Osteoblast (primary cell): ENCODE data around the gene SALL3. TPM values are rescaled to one million over a fixed set of nuclear protein-coding genes. Genes with fewer than 3 reads are reported as not detected.
"Not testable (repeated sequence)": the region's sequence is repeated elsewhere in the genome, so short reads cannot be mapped to it uniquely, and the experiment has no call there.

ENCODE experiments used
- DNase-seq: peaks from one replicate; pipeline ENCODE4 v3.0.0; 2011; ENCODE audit warnings: low spot score, mixed read lengths; ENCODE audit not compliant: insufficient read length; ENCODE audit errors: missing footprints
- H2AFZ ChIP-seq: 2 replicates; pipeline ENCODE4 v1.6.0; 2011; ENCODE audit warnings: mild to moderate bottlenecking, low read length
- H3K27ac ChIP-seq: 2 replicates; pipeline ENCODE4 v1.5.1; 2011; ENCODE audit warnings: mild to moderate bottlenecking, low read depth, low read length, moderate library complexity
- H3K27me3 ChIP-seq: 2 replicates; pipeline ENCODE4 v1.6.0; 2012; ENCODE audit warnings: mild to moderate bottlenecking, control low read depth, inconsistent platforms, low read length, moderate library complexity; ENCODE audit not compliant: insufficient read depth
- H3K36me3 ChIP-seq: 2 replicates; pipeline ENCODE4 v1.5.1; 2011; ENCODE audit warnings: mild to moderate bottlenecking, low read length, control low read depth, moderate library complexity; ENCODE audit not compliant: insufficient read depth
- H3K4me1 ChIP-seq: 2 replicates; pipeline ENCODE4 v1.5.1; 2011; ENCODE audit warnings: mild to moderate bottlenecking, low read length, control low read depth, moderate library complexity; ENCODE audit not compliant: insufficient read depth
- H3K4me2 ChIP-seq: 2 replicates; pipeline ENCODE4 v1.6.0; 2011; ENCODE audit warnings: mild to moderate bottlenecking, low read length; ENCODE audit not compliant: insufficient read depth
- H3K4me3 ChIP-seq: fragments of 200-600 bp; sonication (generic); 3 replicates; pipeline ENCODE4 v1.5.1; 2012; ENCODE audit warnings: mild to moderate bottlenecking, low read length, inconsistent platforms; ENCODE audit not compliant: insufficient read depth
- H3K79me2 ChIP-seq: 2 replicates; pipeline ENCODE4 v1.6.0; 2012; ENCODE audit warnings: mild to moderate bottlenecking, low read length, control low read depth, inconsistent platforms; ENCODE audit not compliant: insufficient read depth
- H3K9me3 ChIP-seq: 2 replicates; pipeline ENCODE4 v1.5.1; 2011; ENCODE audit warnings: low read depth, low read length, control low read depth
- H4K20me1 ChIP-seq: 2 replicates; pipeline ENCODE4 v1.6.0; 2012; ENCODE audit warnings: mild to moderate bottlenecking, low read length, control low read depth; ENCODE audit not compliant: insufficient read depth
- CTCF ChIP-seq: IDR thresholded peaks from 2 replicates; pipeline ENCODE4 v1.5.1; 2011; ENCODE audit warnings: mild to moderate bottlenecking, low read depth, low read length, moderate library complexity; ENCODE audit errors: extremely low read depth
- total RNA-seq: library from RNA; depleted of rRNA; stranded (reverse); fragments of >200 nt; gene quantifications from 2 replicates; pipeline ENCODE4 v1.2.3, GENCODE V29; 2012

The SALL3 gene
- total RNA-seq, 1 donor = not detected

- Histone ChIP-seq H3K79me2 (no peaks in the 10 kb centered on the region), H3K4me3 (no peak overlapping the region), H3K27ac (no peak overlapping the region), H3K4me1 (no peaks in the 10 kb centered on the region), H4K20me1 (no peaks in the 10 kb centered on the region), H3K9me3 (no peaks in the 10 kb centered on the region), H3K4me2 (no peak overlapping the region), H3K27me3 (no peaks in the 10 kb centered on the region), H3K36me3 (no peaks in the 10 kb centered on the region), H2AFZ (no peak overlapping the region)
- no peak for TF ChIP-seq CTCF
- DNase-seq = no peak
Measured at GRCh38 chr18:78962098-78962497, 17.5 kb upstream of the SALL3 start.

GRCh38 chr18:78964727-78965126 lies 14.9 kb upstream of the SALL3 start:
- H3K27ac ChIP-seq, H3K4me1 ChIP-seq, DNase-seq, H3K36me3 ChIP-seq, H3K4me3 ChIP-seq, H3K79me2 ChIP-seq, H4K20me1 ChIP-seq, H3K4me2 ChIP-seq, H2AFZ ChIP-seq, H3K27me3 ChIP-seq, H3K9me3 ChIP-seq: not testable (repeated sequence)

GRCh38 chr18:78965260-78965659 lies 14.4 kb upstream of the SALL3 start:
- Histone ChIP-seq H3K27ac (no peak overlapping the region), H4K20me1 (no peaks in the 10 kb centered on the region), H2AFZ (no peak overlapping the region), H3K9me3 (no peaks in the 10 kb centered on the region), H3K4me2 (no peak overlapping the region), H3K4me1 (no peaks in the 10 kb centered on the region), H3K79me2 (no peaks in the 10 kb centered on the region), H3K27me3 (no peaks in the 10 kb centered on the region), H3K4me3 (no peak overlapping the region), H3K36me3 (no peaks in the 10 kb centered on the region)
- DNase-seq = no peak
- no peak for TF ChIP-seq CTCF

GRCh38 chr18:78965917-78966792 lies 13.5 kb upstream of the SALL3 start:
- Histone ChIP-seq H2AFZ (no peak overlapping the region), H3K4me3 (no peak overlapping the region), H3K4me2 (no peak overlapping the region), H3K4me1 (no peaks in the 10 kb centered on the region), H3K27ac (no peak overlapping the region), H3K27me3 (no peaks in the 10 kb centered on the region), H3K79me2 (no peaks in the 10 kb centered on the region), H4K20me1 (no peaks in the 10 kb centered on the region), H3K36me3 (no peaks in the 10 kb centered on the region), H3K9me3 (no peaks in the 10 kb centered on the region)
- DNase-seq = no peak
- TF ChIP-seq CTCF = no peak
